ENCODE data around the gene SND1.

GRCh38 chr7:127822822-127823508, 171.0 kb downstream of the SND1 start:
- TF ChIP-seq CTCF (IDR thresholded peaks at IDR 0.05) = no peak
- no peak for TF ChIP-seq POLR2A (IDR thresholded peaks at IDR 0.05)
